GM21737 (cell line): Measurements from ENCODE around the gene CRMP1.

ENCODE experiments used
- ATAC-seq: cut with Tn5 transposase; IDR thresholded peaks from one replicate; pipeline ENCODE4 v1.9.1; 2021; ENCODE audit warnings: mild to moderate bottlenecking, moderate library complexity; ENCODE audit not compliant: unreplicated experiment

Gene CRMP1

GRCh38 chr4:5893004-5893580 is at the start of gene CRMP1:
CRMP1 (minus strand) TSS chr4:5893086; CDS start chr4:5892969, 117 bp downstream.
- ATAC-seq = no peak

- ATAC-seq = no peak
These were observed 48.7 kb upstream of the CRMP1 start for GRCh38 chr4:5941601-5942000.

- ATAC-seq = no peak
These were observed 47.8 kb upstream of the CRMP1 start for GRCh38 chr4:5940470-5941203.

GRCh38 chr4:5933996-5934831 is 41.3 kb upstream of the CRMP1 start:
- ATAC-seq = no peak

- ATAC-seq = no peak
These were observed 40.2 kb upstream of the CRMP1 start for GRCh38 chr4:5933116-5933515.

- ATAC-seq = no peak
These were observed 39.2 kb upstream of the CRMP1 start for GRCh38 chr4:5932035-5932568.

- ATAC-seq = no peak
These were observed 38.6 kb upstream of the CRMP1 start for GRCh38 chr4:5931526-5931925.

GRCh38 chr4:5930876-5931275 is 38.0 kb upstream of the CRMP1 start:
- ATAC-seq = no peak

- ATAC-seq = no peak
These were observed 37.6 kb upstream of the CRMP1 start for GRCh38 chr4:5930456-5930855.

- ATAC-seq = no peak
These were observed 36.0 kb upstream of the CRMP1 start for GRCh38 chr4:5928844-5929420.

GRCh38 chr4:5928274-5928673 is 35.4 kb upstream of the CRMP1 start:
- no peak for ATAC-seq

- ATAC-seq = no peak
These were observed 34.9 kb upstream of the CRMP1 start for GRCh38 chr4:5927747-5928146.

- no peak for ATAC-seq
These were observed 34.2 kb upstream of the CRMP1 start for GRCh38 chr4:5927116-5927515.

GRCh38 chr4:5926598-5926997 is 33.7 kb upstream of the CRMP1 start:
- no peak for ATAC-seq

- ATAC-seq = no peak
These were observed 32.7 kb upstream of the CRMP1 start for GRCh38 chr4:5925419-5926200.

GRCh38 chr4:5924461-5925125 is 31.7 kb upstream of the CRMP1 start:
- no peak for ATAC-seq

- no peak for ATAC-seq
These were observed 30.5 kb upstream of the CRMP1 start for GRCh38 chr4:5923376-5923775.

- ATAC-seq = no peak
These were observed 29.7 kb upstream of the CRMP1 start for GRCh38 chr4:5922556-5922955.

GRCh38 chr4:5921981-5922380 is 29.1 kb upstream of the CRMP1 start:
- no peak for ATAC-seq
